Trophoblast cell (in vitro differentiated cells and primary cell): ENCODE results near the gene NTSR1.

Experiments used
- DNase-seq, 2 donors: peaks; one replicate each; pipeline ENCODE4 v3.0.0-alpha.2; 2016
- H2AFZ ChIP-seq: 2 replicates; pipeline ENCODE4 v1.6.1; 2013; ENCODE audit warnings: low read length, moderate library complexity, mild to moderate bottlenecking; ENCODE audit not compliant: insufficient read depth, poor library complexity
- H2AK5ac ChIP-seq: 2 replicates; pipeline ENCODE4 v1.6.1; 2013; ENCODE audit warnings: mild to moderate bottlenecking, low read length
- H2BK120ac ChIP-seq: 2 replicates; pipeline ENCODE4 v1.6.1; 2013; ENCODE audit warnings: low read length, mild to moderate bottlenecking, moderate library complexity; ENCODE audit not compliant: insufficient read depth, poor library complexity
- H2BK12ac ChIP-seq: 2 replicates; pipeline ENCODE4 v1.6.1; 2013; ENCODE audit warnings: mild to moderate bottlenecking, low read length, moderate library complexity
- H2BK5ac ChIP-seq: 2 replicates; pipeline ENCODE4 v1.6.1; 2013; ENCODE audit warnings: low read length, low read depth, moderate library complexity, mild to moderate bottlenecking; ENCODE audit not compliant: poor library complexity
- H3K14ac ChIP-seq: 2 replicates; pipeline ENCODE4 v1.6.1; 2013; ENCODE audit warnings: mild to moderate bottlenecking, low read length
- H3K18ac ChIP-seq: 2 replicates; pipeline ENCODE4 v1.6.1; 2013; ENCODE audit warnings: mild to moderate bottlenecking, low read length
- H3K23ac ChIP-seq: 2 replicates; pipeline ENCODE4 v1.6.1; 2013; ENCODE audit warnings: low read length
- H3K27ac ChIP-seq: 2 replicates; pipeline ENCODE4 v1.5.1; 2013; ENCODE audit warnings: low read depth, mild to moderate bottlenecking, inconsistent platforms, low read length, moderate library complexity
- H3K27me3 ChIP-seq: 2 replicates; pipeline ENCODE4 v1.6.1; 2013; ENCODE audit warnings: inconsistent platforms, mild to moderate bottlenecking, low read length, moderate library complexity; ENCODE audit not compliant: insufficient read depth
- H3K36me3 ChIP-seq, 2 experiments: 1 replicate in 1 of 2; 2 replicates in 1 of 2; pipeline ENCODE4 v1.6.1; 2013; ENCODE audit warnings: low read length in 2 of 2, mild to moderate bottlenecking in 2 of 2, moderate library complexity in 1 of 2; ENCODE audit not compliant: insufficient read depth in 2 of 2, control insufficient read depth in 1 of 2
- H3K4ac ChIP-seq: 2 replicates; pipeline ENCODE4 v1.6.1; 2013; ENCODE audit warnings: low read depth, mild to moderate bottlenecking, low read length, moderate library complexity
- H3K4me1 ChIP-seq, 2 experiments: 1 replicate in 1 of 2; 2 replicates in 1 of 2; pipeline ENCODE4 v1.6.1; 2013; ENCODE audit warnings: low read length in 2 of 2, mild to moderate bottlenecking in 2 of 2, moderate library complexity in 1 of 2; ENCODE audit not compliant: insufficient read depth in 2 of 2, control insufficient read depth in 1 of 2
- H3K4me2 ChIP-seq: 2 replicates; pipeline ENCODE4 v1.6.1; 2013; ENCODE audit warnings: inconsistent platforms, mild to moderate bottlenecking, low read length, moderate library complexity
- H3K4me3 ChIP-seq: 2 replicates; pipeline ENCODE4 v1.5.1; 2013; ENCODE audit warnings: mild to moderate bottlenecking, low read depth, low read length, inconsistent platforms
- H3K79me1 ChIP-seq: one replicate; pipeline ENCODE4 v1.6.1; 2013; ENCODE audit warnings: low read length
- H3K79me2 ChIP-seq: 2 replicates; pipeline ENCODE4 v1.6.1; 2013; ENCODE audit warnings: low read length, mild to moderate bottlenecking; ENCODE audit not compliant: control insufficient read depth, insufficient read depth, poor library complexity
- H3K9ac ChIP-seq: 2 replicates; pipeline ENCODE4 v1.6.1; 2013; ENCODE audit warnings: mild to moderate bottlenecking, low read length
- H3K9me3 ChIP-seq: 2 replicates; pipeline ENCODE4 v1.6.1; 2013; ENCODE audit warnings: low read depth, mild to moderate bottlenecking, control low read depth, inconsistent platforms, low read length; ENCODE audit not compliant: insufficient read depth
- H4K12ac ChIP-seq: 2 replicates; pipeline ENCODE4 v1.6.1; 2013; ENCODE audit warnings: low read depth, mild to moderate bottlenecking, low read length, moderate library complexity
- H4K8ac ChIP-seq: 2 replicates; pipeline ENCODE4 v1.6.1; 2013; ENCODE audit warnings: low read depth, mild to moderate bottlenecking, low read length, moderate library complexity
- H4K91ac ChIP-seq: one replicate; pipeline ENCODE4 v1.6.1; 2013; ENCODE audit warnings: low read depth, mild to moderate bottlenecking, low read length, moderate library complexity
- WGBS: extraction: QIAGEN DNeasy Blood & Tissue Kit; methylation state at CpG from one replicate; pipeline ENCODE4 v1.1.7; 2013; ENCODE audit warnings: missing lambda C conversion rate; ENCODE audit not compliant: insufficient read length, insufficient coverage; ENCODE audit errors: extremely low coverage; 5-methylcytosine and 5-hydroxymethylcytosine counted together

NTSR1 gene

GRCh38 chr20:62761759-62762131, 53.1 kb downstream of the NTSR1 start:
- H2BK120ac ChIP-seq, result no peak overlapping the region
- no peaks in the 10 kb centered on the region for H3K36me3 ChIP-seq
- no peak overlapping the region for H3K9ac ChIP-seq
- H2AFZ ChIP-seq, result no peak overlapping the region
- H2BK5ac ChIP-seq, result no peak overlapping the region
- H2AK5ac ChIP-seq, result no peak overlapping the region
- H4K12ac ChIP-seq, result no peak overlapping the region
- no peaks in the 10 kb centered on the region for H3K79me1 ChIP-seq
- no peak for DNase-seq
- no peaks in the 10 kb centered on the region for H3K27me3 ChIP-seq
- no peak overlapping the region for H3K4me3 ChIP-seq
- H3K18ac ChIP-seq, result no peak overlapping the region
- no peak overlapping the region for H3K14ac ChIP-seq
- no CpG with 5 or more reads among the region's 6 CpGs for WGBS
- no peak overlapping the region for H3K4me2 ChIP-seq
- H3K4ac ChIP-seq, result no peak overlapping the region
- no peak overlapping the region for H3K27ac ChIP-seq
- H3K79me2 ChIP-seq, result peaks cover 2% of the 10 kb centered on the region
- H3K23ac ChIP-seq, result no peak overlapping the region
- H4K8ac ChIP-seq, result no peak overlapping the region
- H3K4me1 ChIP-seq, result peaks cover 8 to 13% of the 10 kb centered on the region in 2 experiments
- no peak overlapping the region for H2BK12ac ChIP-seq
- no peaks in the 10 kb centered on the region for H3K9me3 ChIP-seq
- no peak overlapping the region for H4K91ac ChIP-seq

GRCh38 chr20:62762376-62762775, 53.7 kb downstream of the NTSR1 start:
- Histone ChIP-seq H3K27me3 (no peaks in the 10 kb centered on the region), H3K4me3 (no peak overlapping the region), H3K9me3 (no peaks in the 10 kb centered on the region), H3K4me2 (no peak overlapping the region), H3K79me2 (peaks cover 2% of the 10 kb centered on the region), H2BK12ac (no peak overlapping the region), H3K36me3 (no peaks in the 10 kb centered on the region), H3K79me1 (no peaks in the 10 kb centered on the region), H3K27ac (no peak overlapping the region), H4K8ac (no peak overlapping the region), H3K9ac (no peak overlapping the region), H3K23ac (no peak overlapping the region), H2AK5ac (no peak overlapping the region), H2BK5ac (no peak overlapping the region), H2AFZ (no peak overlapping the region), H3K14ac (no peak overlapping the region), H3K4me1 (peaks cover 8 to 13% of the 10 kb centered on the region in 2 experiments), H3K4ac (no peak overlapping the region), H2BK120ac (no peak overlapping the region), H3K18ac (no peak overlapping the region), H4K91ac (no peak overlapping the region), H4K12ac (no peak overlapping the region)
- DNase-seq, result no peak
- WGBS, result no CpG with 5 or more reads among the region's 22 CpGs

- no peak overlapping the region for H3K23ac ChIP-seq
- no peak overlapping the region for H4K12ac ChIP-seq
- H3K4me3 ChIP-seq, result no peak overlapping the region
- H2BK120ac ChIP-seq, result no peak overlapping the region
- no peak overlapping the region for H2BK12ac ChIP-seq
- no peak overlapping the region for H3K9ac ChIP-seq
- peaks cover 2% of the 10 kb centered on the region for H3K79me2 ChIP-seq
- H3K4me1 ChIP-seq, result peaks cover 8 to 14% of the 10 kb centered on the region in 2 experiments
- no peak overlapping the region for H3K4ac ChIP-seq
- no peaks in the 10 kb centered on the region for H3K27me3 ChIP-seq
- no peak overlapping the region for H3K4me2 ChIP-seq
- H2AK5ac ChIP-seq, result no peak overlapping the region
- H2AFZ ChIP-seq, result no peak overlapping the region
- H3K79me1 ChIP-seq, result no peaks in the 10 kb centered on the region
- no peak overlapping the region for H4K8ac ChIP-seq
- H3K18ac ChIP-seq, result no peak overlapping the region
- H3K9me3 ChIP-seq, result no peaks in the 10 kb centered on the region
- no peaks in the 10 kb centered on the region for H3K36me3 ChIP-seq
- DNase-seq, result no peak
- no peak overlapping the region for H3K27ac ChIP-seq
- H4K91ac ChIP-seq, result no peak overlapping the region
- no peak overlapping the region for H3K14ac ChIP-seq
- H2BK5ac ChIP-seq, result no peak overlapping the region
- WGBS, result no CpG with 5 or more reads among the region's 16 CpGs
Observed at GRCh38 chr20:62762801-62763368, 54.2 kb downstream of the NTSR1 start.

GRCh38 chr20:62763404-62763803, 54.8 kb downstream of the NTSR1 start:
- no peak for DNase-seq
- Histone ChIP-seq H3K79me1 (no peaks in the 10 kb centered on the region), H3K36me3 (no peaks in the 10 kb centered on the region), H3K23ac (no peak overlapping the region), H2BK12ac (no peak overlapping the region), H4K8ac (no peak overlapping the region), H2BK120ac (no peak overlapping the region), H3K27ac (no peak overlapping the region), H3K27me3 (no peaks in the 10 kb centered on the region), H4K91ac (no peak overlapping the region), H4K12ac (no peak overlapping the region), H3K4me2 (no peak overlapping the region), H2BK5ac (no peak overlapping the region), H3K14ac (no peak overlapping the region), H3K4me1 (peaks cover 11 to 19% of the 10 kb centered on the region in 2 experiments), H3K9ac (no peak overlapping the region), H2AFZ (no peak overlapping the region), H3K79me2 (peaks cover 2% of the 10 kb centered on the region), H2AK5ac (no peak overlapping the region), H3K9me3 (no peaks in the 10 kb centered on the region), H3K4me3 (no peak overlapping the region), H3K4ac (no peak overlapping the region), H3K18ac (no peak overlapping the region)
- WGBS, result no CpG with 5 or more reads among the region's 4 CpGs
